ENCODE data around the gene SPTAN1. TPM values are rescaled to one million over a fixed set of nuclear protein-coding genes. Genes with fewer than 3 reads are reported as not detected.
A peak's percentile ranks its signal among the peaks of the same experiment; 100 is the strongest.
"Not testable (repeated sequence)": the region's sequence is repeated elsewhere in the genome, so short reads cannot be mapped to it uniquely, and the experiment has no call there.

Gene SPTAN1
- polyA plus RNA-seq, 2 of the 4 experiments (the other 2 are of a cell fraction) = 104 to 122 TPM

GRCh38 chr9:128657344-128657704 lies 104.9 kb downstream of the SPTAN1 start (continued):
- TF ChIP-seq HES2 (IDR thresholded peaks at IDR 0.05) (no peak), CBX8 (IDR thresholded peaks at IDR 0.05) (no peak), EHMT2 (IDR thresholded peaks at IDR 0.05; ENCODE audit: low read depth) (no peak)

GRCh38 chr9:128657796-128658195 lies 105.4 kb downstream of the SPTAN1 start:
- FAIRE-seq = no peak
- H3K4me1 ChIP-seq = peaks cover 4% of the 10 kb centered on the region; the same call in 1 of the 3 replicates
- no peak overlapping the region for H3K4me2 ChIP-seq
- H3K27ac ChIP-seq = peak overlapping the region; percentile 94 to 99; a peak in 4 of 6 replicates
- no peaks in the 10 kb centered on the region for H3K9me3 ChIP-seq
- POLR2A ChIA-PET = interaction anchor here (2.0 kb wide), 1 partner anchor 22 kb away, joined by 8 read pairs; no protein-coding TSS in a partner anchor
- no peak for ATAC-seq
- no peak overlapping the region for H3K4me3 ChIP-seq
- CTCF ChIA-PET = interaction anchor here (1.0 to 1.6 kb wide), 3 partner anchors 9 to 44 kb away, joined by 4 to 5 read pairs (median 4); partner anchors contain the start of gene PKN3
- TF ChIP-seq JUN (IDR thresholded peaks at IDR 0.05) = no peak
- no peak for TF ChIP-seq CBX2 (IDR thresholded peaks at IDR 0.05; ENCODE audit: borderline replicate concordance, low read depth)
- no peak for TF ChIP-seq ELK1 (IDR thresholded peaks at IDR 0.05; ENCODE audit: low read depth, low read length)
- TF ChIP-seq ZNF302 (CRISPR knock-in tag; IDR thresholded peaks at IDR 0.05) = no peak
- no peak for TF ChIP-seq FOXS1 (CRISPR knock-in tag; IDR thresholded peaks at IDR 0.05)
- TF ChIP-seq HDAC2 (IDR thresholded peaks at IDR 0.05) = no peak
- TF ChIP-seq GATA3 (IDR thresholded peaks at IDR 0.05; ENCODE audit: borderline replicate concordance) = no peak
- TF ChIP-seq HOXA7 (CRISPR knock-in tag; IDR thresholded peaks at IDR 0.05) = no peak
- TF ChIP-seq ATOH8 (CRISPR knock-in tag; IDR thresholded peaks at IDR 0.05; ENCODE audit: low read depth) = no peak
- TF ChIP-seq TP53 (CRISPR knock-in tag; IDR thresholded peaks at IDR 0.05) = no peak
- no peak for TF ChIP-seq BCL3 (IDR thresholded peaks at IDR 0.05)
- TF ChIP-seq EP300 (IDR thresholded peaks at IDR 0.05) = no peak
- TF ChIP-seq E2F6 (IDR thresholded peaks at IDR 0.05; ENCODE audit: borderline replicate concordance, low read depth) = no peak
- TF ChIP-seq HOXB5 (CRISPR knock-in tag; IDR thresholded peaks at IDR 0.05) = no peak
- TF ChIP-seq NR3C1 (IDR thresholded peaks at IDR 0.05) = no peak
- TF ChIP-seq HEYL (CRISPR knock-in tag; IDR thresholded peaks at IDR 0.05) = no peak
- TF ChIP-seq TFCP2L1 (CRISPR knock-in tag; IDR thresholded peaks at IDR 0.05) = no peak
- no peak for TF ChIP-seq SMC3 (IDR thresholded peaks at IDR 0.05)
- 86% methylated on average over 3 of the region's 3 CpGs for WGBS (ENCODE audit: missing lambda C conversion rate)
- no peak for DNase-seq (ENCODE audit: low read depth in 1 of 2, low spot score in 1 of 2)

- FAIRE-seq; H3K9me3 ChIP-seq; H3K4me3 ChIP-seq; TF ChIP-seq FOSL2 (IDR thresholded peaks at IDR 0.05): not testable (repeated sequence)
- TF ChIP-seq FOSL2 (CRISPR knock-in tag; IDR thresholded peaks at IDR 0.05) = peak; percentile 79
- ChIA-PET POLR2A (interaction anchor here (0.7 to 1.8 kb wide), 2 partner anchors 9 to 18 kb away, joined by 5 to 8 read pairs; no protein-coding TSS in a partner anchor), CTCF (interaction anchor here (0.6 to 1.3 kb wide), 2 partner anchors 9 to 411 kb away, joined by 3 to 4 read pairs; partner anchors contain the start of gene DYNC2I2)
- Histone ChIP-seq H3K27ac (peak overlapping the region in 1 of 2 experiments; percentile 63; a peak in 3 of 6 replicates), H3K4me1 (peaks cover 13% of the 10 kb centered on the region), H3K4me2 (peak overlapping the region; percentile 22; the same call in 2 of the 3 replicates)
- WGBS (ENCODE audit: missing lambda C conversion rate) = 61% methylated on average over 8 of the region's 8 CpGs
- DNase-seq (ENCODE audit: low read depth in 1 of 2, low spot score in 1 of 2) = peak in 1 of 2 experiments; percentile 64
- peak in 1 of 2 experiments; percentile 49; a peak in 3 of 6 replicates for ATAC-seq
Measured at GRCh38 chr9:128666481-128666941, 114.1 kb downstream of the SPTAN1 start.

Measured in A549 (cell line).